ENCODE measurements around the gene DTWD2.
"Not testable (repeated sequence)": the region's sequence is repeated elsewhere in the genome, so short reads cannot be mapped to it uniquely, and the experiment has no call there.

Gene DTWD2

GRCh38 chr5:118883362-118883761 is 105.0 kb downstream of the DTWD2 start:
- H3K36me3 ChIP-seq (ENCODE audit: control insufficient read depth, insufficient read depth, low read length): no peaks in the 10 kb centered on the region
- no CpG with 5 or more reads among the region's 2 CpGs for WGBS (ENCODE audit: insufficient coverage, insufficient read length)
- no peaks in the 10 kb centered on the region for H3K9me3 ChIP-seq (ENCODE audit: control insufficient read depth, insufficient read depth, low read length)
- H3K4me3 ChIP-seq (ENCODE audit: low read length): no peak overlapping the region
- no peaks in the 10 kb centered on the region for H3K27me3 ChIP-seq (ENCODE audit: control insufficient read depth, insufficient read depth, low read length)
- no peak for DNase-seq (ENCODE audit: low read depth, low spot score)
- no peak overlapping the region for H3K27ac ChIP-seq (ENCODE audit: low read length)
- 0 out of 2 replicates have a peak, but pooled peaks cover 1% of the 10 kb centered on the region for H3K4me1 ChIP-seq (ENCODE audit: control insufficient read depth, insufficient read depth, low read length)

GRCh38 chr5:118882666-118883065 is 105.7 kb downstream of the DTWD2 start:
- DNase-seq (ENCODE audit: low read depth, low spot score): no peak
- no CpG with 5 or more reads among the region's 3 CpGs for WGBS (ENCODE audit: insufficient coverage, insufficient read length)
- Histone ChIP-seq H3K27me3 (ENCODE audit: control insufficient read depth, insufficient read depth, low read length) (no peaks in the 10 kb centered on the region), H3K4me1 (ENCODE audit: control insufficient read depth, insufficient read depth, low read length) (0 out of 2 replicates have a peak, but pooled peaks cover 1% of the 10 kb centered on the region), H3K27ac (ENCODE audit: low read length) (no peak overlapping the region), H3K9me3 (ENCODE audit: control insufficient read depth, insufficient read depth, low read length) (no peaks in the 10 kb centered on the region), H3K36me3 (ENCODE audit: control insufficient read depth, insufficient read depth, low read length) (no peaks in the 10 kb centered on the region), H3K4me3 (ENCODE audit: low read length) (no peak overlapping the region)

GRCh38 chr5:118876852-118877251 is 111.5 kb downstream of the DTWD2 start:
- not testable (repeated sequence) for H3K9me3 ChIP-seq (ENCODE audit: control insufficient read depth, insufficient read depth, low read length); H3K4me3 ChIP-seq (ENCODE audit: low read length); H3K4me1 ChIP-seq (ENCODE audit: control insufficient read depth, insufficient read depth, low read length); H3K36me3 ChIP-seq (ENCODE audit: control insufficient read depth, insufficient read depth, low read length); H3K27me3 ChIP-seq (ENCODE audit: control insufficient read depth, insufficient read depth, low read length); DNase-seq (ENCODE audit: low read depth, low spot score); H3K27ac ChIP-seq (ENCODE audit: low read length)
- WGBS (ENCODE audit: insufficient coverage, insufficient read length): no CpG with 5 or more reads among the region's 3 CpGs

GRCh38 chr5:118875131-118875530 is 113.2 kb downstream of the DTWD2 start:
- no peak overlapping the region for H3K4me3 ChIP-seq (ENCODE audit: low read length)
- DNase-seq (ENCODE audit: low read depth, low spot score): no peak
- no peaks in the 10 kb centered on the region for H3K27me3 ChIP-seq (ENCODE audit: control insufficient read depth, insufficient read depth, low read length)
- H3K27ac ChIP-seq (ENCODE audit: low read length): no peak overlapping the region
- no peaks in the 10 kb centered on the region for H3K4me1 ChIP-seq (ENCODE audit: control insufficient read depth, insufficient read depth, low read length)
- no peaks in the 10 kb centered on the region for H3K9me3 ChIP-seq (ENCODE audit: control insufficient read depth, insufficient read depth, low read length)
- no peaks in the 10 kb centered on the region for H3K36me3 ChIP-seq (ENCODE audit: control insufficient read depth, insufficient read depth, low read length)

GRCh38 chr5:118873417-118873816 is 114.9 kb downstream of the DTWD2 start:
- H3K27ac ChIP-seq (ENCODE audit: low read length): no peak overlapping the region
- DNase-seq (ENCODE audit: low read depth, low spot score): no peak
- no peaks in the 10 kb centered on the region for H3K9me3 ChIP-seq (ENCODE audit: control insufficient read depth, insufficient read depth, low read length)
- H3K27me3 ChIP-seq (ENCODE audit: control insufficient read depth, insufficient read depth, low read length): no peaks in the 10 kb centered on the region
- WGBS (ENCODE audit: insufficient coverage, insufficient read length): no CpG with 5 or more reads among the region's 6 CpGs
- peaks cover 2% of the 10 kb centered on the region; the same call in 1 of the 2 replicates for H3K4me1 ChIP-seq (ENCODE audit: control insufficient read depth, insufficient read depth, low read length)
- no peak overlapping the region for H3K4me3 ChIP-seq (ENCODE audit: low read length)
- H3K36me3 ChIP-seq (ENCODE audit: control insufficient read depth, insufficient read depth, low read length): no peaks in the 10 kb centered on the region

- Histone ChIP-seq H3K27me3 (ENCODE audit: control insufficient read depth, insufficient read depth, low read length) (no peaks in the 10 kb centered on the region), H3K36me3 (ENCODE audit: control insufficient read depth, insufficient read depth, low read length) (no peaks in the 10 kb centered on the region), H3K4me1 (ENCODE audit: control insufficient read depth, insufficient read depth, low read length) (no peaks in the 10 kb centered on the region), H3K27ac (ENCODE audit: low read length) (no peak overlapping the region), H3K9me3 (ENCODE audit: control insufficient read depth, insufficient read depth, low read length) (no peaks in the 10 kb centered on the region), H3K4me3 (ENCODE audit: low read length) (no peak overlapping the region)
- DNase-seq (ENCODE audit: low read depth, low spot score): no peak
Observed at GRCh38 chr5:118863345-118863744, 125.0 kb downstream of the DTWD2 start.

- Histone ChIP-seq H3K9me3 (ENCODE audit: control insufficient read depth, insufficient read depth, low read length) (no peaks in the 10 kb centered on the region), H3K36me3 (ENCODE audit: control insufficient read depth, insufficient read depth, low read length) (no peaks in the 10 kb centered on the region), H3K4me3 (ENCODE audit: low read length) (no peak overlapping the region), H3K4me1 (ENCODE audit: control insufficient read depth, insufficient read depth, low read length) (no peaks in the 10 kb centered on the region), H3K27ac (ENCODE audit: low read length) (no peak overlapping the region), H3K27me3 (ENCODE audit: control insufficient read depth, insufficient read depth, low read length) (no peaks in the 10 kb centered on the region)
- DNase-seq (ENCODE audit: low read depth, low spot score): no peak
Observed at GRCh38 chr5:118862596-118862995, 125.8 kb downstream of the DTWD2 start.

GRCh38 chr5:118857700-118858099 is 130.6 kb downstream of the DTWD2 start:
- no peaks in the 10 kb centered on the region for H3K27me3 ChIP-seq (ENCODE audit: control insufficient read depth, insufficient read depth, low read length)
- H3K4me3 ChIP-seq (ENCODE audit: low read length): no peak overlapping the region
- no peaks in the 10 kb centered on the region for H3K9me3 ChIP-seq (ENCODE audit: control insufficient read depth, insufficient read depth, low read length)
- H3K27ac ChIP-seq (ENCODE audit: low read length): no peak overlapping the region
- no peak for DNase-seq (ENCODE audit: low read depth, low spot score)
- H3K36me3 ChIP-seq (ENCODE audit: control insufficient read depth, insufficient read depth, low read length): no peaks in the 10 kb centered on the region
- H3K4me1 ChIP-seq (ENCODE audit: control insufficient read depth, insufficient read depth, low read length): no peaks in the 10 kb centered on the region
- no CpG with 5 or more reads among the region's 3 CpGs for WGBS (ENCODE audit: insufficient coverage, insufficient read length)

GRCh38 chr5:118854819-118855218 is 133.5 kb downstream of the DTWD2 start:
- no peak for DNase-seq (ENCODE audit: low read depth, low spot score)
- Histone ChIP-seq H3K9me3 (ENCODE audit: control insufficient read depth, insufficient read depth, low read length) (no peaks in the 10 kb centered on the region), H3K4me1 (ENCODE audit: control insufficient read depth, insufficient read depth, low read length) (no peaks in the 10 kb centered on the region), H3K27ac (ENCODE audit: low read length) (no peak overlapping the region), H3K36me3 (ENCODE audit: control insufficient read depth, insufficient read depth, low read length) (no peaks in the 10 kb centered on the region), H3K27me3 (ENCODE audit: control insufficient read depth, insufficient read depth, low read length) (no peaks in the 10 kb centered on the region), H3K4me3 (ENCODE audit: low read length) (no peak overlapping the region)
- WGBS (ENCODE audit: insufficient coverage, insufficient read length): no CpG with 5 or more reads among the region's 5 CpGs

- not testable (repeated sequence) for H3K4me3 ChIP-seq (ENCODE audit: low read length); DNase-seq (ENCODE audit: low read depth, low spot score); H3K4me1 ChIP-seq (ENCODE audit: control insufficient read depth, insufficient read depth, low read length); H3K27me3 ChIP-seq (ENCODE audit: control insufficient read depth, insufficient read depth, low read length); H3K36me3 ChIP-seq (ENCODE audit: control insufficient read depth, insufficient read depth, low read length); H3K9me3 ChIP-seq (ENCODE audit: control insufficient read depth, insufficient read depth, low read length); H3K27ac ChIP-seq (ENCODE audit: low read length)
- WGBS (ENCODE audit: insufficient coverage, insufficient read length): no CpG with 5 or more reads among the region's 4 CpGs
Observed at GRCh38 chr5:118851785-118852184, 136.6 kb downstream of the DTWD2 start.

GRCh38 chr5:118849507-118849906 is 138.8 kb downstream of the DTWD2 start:
- no CpG with 5 or more reads among the region's 1 CpG for WGBS (ENCODE audit: insufficient coverage, insufficient read length)
- H3K36me3 ChIP-seq (ENCODE audit: control insufficient read depth, insufficient read depth, low read length); H3K9me3 ChIP-seq (ENCODE audit: control insufficient read depth, insufficient read depth, low read length); H3K27ac ChIP-seq (ENCODE audit: low read length); H3K4me3 ChIP-seq (ENCODE audit: low read length); H3K27me3 ChIP-seq (ENCODE audit: control insufficient read depth, insufficient read depth, low read length); DNase-seq (ENCODE audit: low read depth, low spot score); H3K4me1 ChIP-seq (ENCODE audit: control insufficient read depth, insufficient read depth, low read length): not testable (repeated sequence)

All from iPS DF 6.9 (cell line).